Brain microvascular endothelial cell (primary cell): ENCODE measurements around the gene GDA.

Experiments
- DNase-seq: peaks from one replicate; pipeline ENCODE4 v3.0.0-alpha.2; 2020
- H3K27ac ChIP-seq: fragments of 250-450 bp; sonication (Bioruptor Pico); 2 replicates; pipeline ENCODE4 v1.5.1; 2020; ENCODE audit warnings: mild to moderate bottlenecking, moderate library complexity
- H3K27me3 ChIP-seq: fragments of 250-450 bp; sonication (Bioruptor Pico); replicated peaks from 2 replicates; pipeline ENCODE4 v1.5.1; 2020; ENCODE audit warnings: mild to moderate bottlenecking
- H3K36me3 ChIP-seq: fragments of 250-450 bp; sonication (Bioruptor Pico); replicated peaks from 2 replicates; pipeline ENCODE4 v1.5.1; 2020; ENCODE audit warnings: mild to moderate bottlenecking
- H3K4me3 ChIP-seq: 2 replicates; pipeline ENCODE4 v1.5.1; 2011; ENCODE audit warnings: low read depth, mild to moderate bottlenecking, control low read depth, low read length, moderate library complexity
- in situ Hi-C: cut with HindIII; loops from 2 replicates; pipeline ENCODE4 v1.10.0; 2017; ENCODE audit warnings: low sequenced_read_pairs, low pct_ligation_motif_present
- TF ChIP-seq, protein P1 (sequence below): IDR thresholded peaks from 2 replicates; pipeline ENCODE4 v1.5.1; 2011; ENCODE audit warnings: low read depth, mild to moderate bottlenecking, moderate library complexity, low read length, control low read depth, inconsistent platforms; ENCODE audit errors: missing control alignments

Gene GDA

DNA sequence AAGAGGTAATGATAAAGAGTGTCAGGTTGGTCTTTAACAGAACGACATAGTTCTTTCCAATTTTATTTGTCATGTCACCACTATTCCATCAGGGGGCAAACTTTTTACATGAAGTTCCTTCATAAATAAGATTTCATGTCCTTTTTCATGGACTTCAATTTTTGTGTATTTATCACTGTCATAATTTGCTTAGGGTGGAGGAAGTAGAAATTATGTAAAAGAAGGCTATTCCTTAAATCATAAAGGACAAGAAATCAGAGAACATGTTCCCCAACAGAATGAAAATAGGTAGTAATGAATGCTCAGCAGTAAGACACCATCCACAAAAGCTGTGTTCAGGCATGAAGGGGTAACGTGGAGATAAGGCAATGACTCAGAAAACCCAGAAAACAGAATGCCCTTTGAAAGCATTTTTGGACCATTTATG is 143.0 kb downstream of the GDA start:
- Histone ChIP-seq H3K36me3 (no peaks in the 10 kb centered on the region), H3K27ac (no peak overlapping the region), H3K4me3 (no peak overlapping the region), H3K27me3 (no peaks in the 10 kb centered on the region)
- peak; percentile 31 for DNase-seq
- TF ChIP-seq, protein P1, sequence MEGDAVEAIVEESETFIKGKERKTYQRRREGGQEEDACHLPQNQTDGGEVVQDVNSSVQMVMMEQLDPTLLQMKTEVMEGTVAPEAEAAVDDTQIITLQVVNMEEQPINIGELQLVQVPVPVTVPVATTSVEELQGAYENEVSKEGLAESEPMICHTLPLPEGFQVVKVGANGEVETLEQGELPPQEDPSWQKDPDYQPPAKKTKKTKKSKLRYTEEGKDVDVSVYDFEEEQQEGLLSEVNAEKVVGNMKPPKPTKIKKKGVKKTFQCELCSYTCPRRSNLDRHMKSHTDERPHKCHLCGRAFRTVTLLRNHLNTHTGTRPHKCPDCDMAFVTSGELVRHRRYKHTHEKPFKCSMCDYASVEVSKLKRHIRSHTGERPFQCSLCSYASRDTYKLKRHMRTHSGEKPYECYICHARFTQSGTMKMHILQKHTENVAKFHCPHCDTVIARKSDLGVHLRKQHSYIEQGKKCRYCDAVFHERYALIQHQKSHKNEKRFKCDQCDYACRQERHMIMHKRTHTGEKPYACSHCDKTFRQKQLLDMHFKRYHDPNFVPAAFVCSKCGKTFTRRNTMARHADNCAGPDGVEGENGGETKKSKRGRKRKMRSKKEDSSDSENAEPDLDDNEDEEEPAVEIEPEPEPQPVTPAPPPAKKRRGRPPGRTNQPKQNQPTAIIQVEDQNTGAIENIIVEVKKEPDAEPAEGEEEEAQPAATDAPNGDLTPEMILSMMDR, result peak; percentile 28
- in situ Hi-C loops, result no loop called here

DNA sequence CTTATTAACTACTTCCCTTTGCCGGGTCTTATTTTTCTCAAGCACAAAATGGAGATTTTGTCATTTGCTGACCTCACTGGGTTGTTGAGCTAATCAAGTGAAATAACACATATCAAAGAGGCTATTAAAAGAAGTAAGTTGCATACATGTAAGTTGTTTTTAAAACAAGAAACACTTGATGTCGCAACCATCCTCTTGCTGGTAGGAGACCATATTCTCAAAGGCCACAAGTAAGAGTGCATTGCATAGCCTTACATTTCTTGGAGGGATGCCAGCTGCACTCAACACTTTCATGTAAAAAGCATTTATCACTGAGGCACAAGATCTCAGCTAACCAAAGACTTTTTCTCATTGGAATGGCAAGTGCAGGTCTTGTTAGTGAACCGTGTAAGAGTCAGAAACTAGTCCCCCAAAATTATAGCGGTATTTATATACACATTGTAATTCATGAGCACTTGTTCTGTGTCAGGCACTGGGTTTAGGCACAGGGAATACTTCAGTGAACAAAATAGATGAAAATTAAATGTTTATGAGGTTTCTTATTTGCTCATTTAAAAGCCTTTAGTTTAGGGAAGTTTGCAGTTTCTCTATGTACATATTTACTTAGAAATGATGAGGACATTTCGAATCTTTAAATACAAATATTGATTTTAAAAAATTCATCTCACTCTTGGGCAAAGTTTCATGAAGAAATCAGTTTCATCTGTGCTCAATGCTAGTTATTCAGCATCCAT is 143.8 kb downstream of the GDA start:
- Histone ChIP-seq H3K27me3 (no peaks in the 10 kb centered on the region), H3K27ac (no peak overlapping the region), H3K4me3 (no peak overlapping the region), H3K36me3 (no peaks in the 10 kb centered on the region)
- in situ Hi-C loops, result no loop called here
- TF ChIP-seq, protein P1, result no peak
- peak; percentile 76 for DNase-seq

DNA sequence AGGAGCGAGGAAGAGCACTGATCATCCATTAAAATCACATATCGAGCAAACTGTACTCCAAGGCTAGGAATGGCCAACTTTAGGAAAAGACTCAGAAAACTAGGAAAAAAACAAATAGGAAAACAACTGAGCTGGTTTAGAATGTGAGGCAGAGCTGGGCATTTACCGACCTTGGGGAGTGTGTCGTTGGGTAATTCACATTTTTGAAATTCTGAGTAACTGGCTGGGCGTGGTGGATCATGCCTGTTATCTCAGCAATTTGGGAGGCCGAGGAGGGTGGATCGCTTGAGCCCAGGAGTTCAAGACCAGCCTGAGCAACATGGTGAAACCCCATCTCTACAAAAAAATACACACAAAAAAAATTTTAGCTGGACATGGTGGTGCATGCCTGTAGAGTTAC is 145.7 kb downstream of the GDA start:
- Histone ChIP-seq H3K27ac (no peak overlapping the region), H3K36me3 (no peaks in the 10 kb centered on the region), H3K27me3 (no peaks in the 10 kb centered on the region), H3K4me3 (no peak overlapping the region)
- TF ChIP-seq, protein P1, result no peak
- in situ Hi-C loops, result no loop called here
- DNase-seq, result no peak

DNA sequence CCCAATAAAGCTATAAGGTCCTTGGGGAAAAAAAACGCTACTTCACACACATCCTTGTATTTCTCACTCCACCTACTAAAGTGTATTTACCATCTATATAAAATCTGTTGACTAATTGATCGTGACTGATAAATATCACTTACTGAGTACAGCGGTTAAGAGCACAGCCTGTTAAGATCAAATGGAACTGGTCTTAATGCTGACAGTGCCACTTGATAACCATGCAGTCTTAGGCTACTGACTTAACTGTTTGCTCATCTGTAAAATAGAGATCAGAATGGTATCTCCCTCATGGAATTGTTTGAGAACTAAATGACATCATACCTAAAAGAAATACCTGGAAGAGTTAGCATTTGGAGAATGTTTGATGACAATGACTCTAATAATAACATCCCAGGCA is 148.3 kb downstream of the GDA start:
- in situ Hi-C loops, result no loop called here

DNA sequence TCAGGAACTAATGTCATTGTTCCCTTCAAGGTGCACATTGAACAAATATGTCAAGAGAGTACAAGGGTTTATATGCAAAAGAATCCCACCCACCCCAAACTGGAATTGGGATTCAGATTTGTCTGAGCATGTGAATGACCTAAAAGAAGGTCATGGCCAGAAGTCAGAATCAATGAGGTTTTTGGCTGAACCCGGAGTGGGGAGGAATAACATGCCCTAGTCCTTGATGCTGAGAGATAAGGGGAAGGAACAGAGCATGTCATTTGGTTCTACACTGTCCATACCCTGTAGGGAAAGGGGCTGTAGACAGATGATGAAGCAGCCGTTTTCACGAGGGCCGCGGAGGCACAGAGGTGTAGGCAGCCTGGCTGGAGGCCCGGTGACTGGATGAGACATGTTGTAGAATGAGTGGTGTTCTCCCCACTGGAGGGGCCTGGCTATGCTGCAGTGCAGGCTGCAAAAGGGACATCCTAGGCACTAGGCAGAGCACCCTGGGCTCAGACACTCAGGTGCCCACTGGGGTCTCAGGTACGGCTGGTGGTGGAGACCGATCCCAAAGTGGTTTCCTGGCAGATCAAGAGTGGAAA is 149.9 kb downstream of the GDA start:
- TF ChIP-seq, protein P1, result no peak
- no peaks in the 10 kb centered on the region for H3K27me3 ChIP-seq
- no peak overlapping the region for H3K27ac ChIP-seq
- in situ Hi-C loops, result no loop called here
- no peaks in the 10 kb centered on the region for H3K36me3 ChIP-seq
- DNase-seq, result no peak
- no peak overlapping the region for H3K4me3 ChIP-seq

More for the DNA sequence above, 148.3 kb downstream of the GDA start:
- no peak for DNase-seq
- no peaks in the 10 kb centered on the region for H3K36me3 ChIP-seq
- no peak overlapping the region for H3K4me3 ChIP-seq
- no peak overlapping the region for H3K27ac ChIP-seq
- TF ChIP-seq, protein P1, result no peak
- H3K27me3 ChIP-seq, result no peaks in the 10 kb centered on the region
